Right ventricle myocardium superior (tissue), 1 donor: ENCODE measurements around the gene TRAP1. TPM values are rescaled to one million over a fixed set of nuclear protein-coding genes. Genes with fewer than 3 reads are reported as not detected.
A peak's percentile ranks its signal among the peaks of the same experiment; 100 is the strongest.
"Not testable (repeated sequence)": the region's sequence is repeated elsewhere in the genome, so short reads cannot be mapped to it uniquely, and the experiment has no call there.

Experiments
- ATAC-seq: fragments of 200-7000 bp; cut with Tn5 transposase; one replicate; pipeline ENCODE4 v1.9.1; 2020; ENCODE audit warnings: mild to moderate bottlenecking; ENCODE audit not compliant: poor library complexity
- DNase-seq: peaks from one replicate; pipeline ENCODE4 v3.0.0-alpha.2; 2020
- intact Hi-C: fragments of 100-400 bp; cut with DNase I; formaldehyde crosslinking; loops from one replicate; pipeline ENCODE4 v1.11.2; 2022
- total RNA-seq: library from RNA; stranded (reverse); fragmentation: NEBNext Ultra II Directional; extraction: Animal tissue kit (Norgen Biotek cat#: 25700); gene quantifications from one replicate; pipeline ENCODE4 v1.2.1, GENCODE V29; 2021
- donor health status: DM: no; HTN: yes; CAD: no; lungs with severe emphysema.

TRAP1 gene
- total RNA-seq, 1 donor from 2014 or later = 146 TPM

DNA sequence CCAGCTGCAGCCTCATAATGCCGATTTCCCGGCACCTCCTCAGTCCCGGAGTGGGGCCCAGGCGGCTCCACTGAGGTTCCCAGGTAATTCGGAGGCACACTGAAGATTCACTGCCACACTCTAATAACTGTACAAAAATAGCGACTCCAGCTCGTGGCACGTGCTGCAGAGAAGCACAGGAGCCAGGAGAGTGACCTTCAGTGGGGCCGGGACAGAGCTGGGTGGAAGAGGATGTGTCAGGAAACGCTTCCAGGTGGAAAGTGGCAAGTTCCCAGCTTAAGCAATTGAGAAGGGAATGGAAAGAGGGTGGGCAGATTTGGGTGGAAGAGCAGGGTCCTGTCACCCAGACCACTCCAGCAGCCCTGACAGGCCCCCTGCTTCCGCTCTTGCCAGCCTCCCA lies 3.1 kb upstream of the TRAP1 start:
- no peak for DNase-seq
- intact Hi-C loops = no loop called here
- ATAC-seq = peak; percentile 17

DNA sequence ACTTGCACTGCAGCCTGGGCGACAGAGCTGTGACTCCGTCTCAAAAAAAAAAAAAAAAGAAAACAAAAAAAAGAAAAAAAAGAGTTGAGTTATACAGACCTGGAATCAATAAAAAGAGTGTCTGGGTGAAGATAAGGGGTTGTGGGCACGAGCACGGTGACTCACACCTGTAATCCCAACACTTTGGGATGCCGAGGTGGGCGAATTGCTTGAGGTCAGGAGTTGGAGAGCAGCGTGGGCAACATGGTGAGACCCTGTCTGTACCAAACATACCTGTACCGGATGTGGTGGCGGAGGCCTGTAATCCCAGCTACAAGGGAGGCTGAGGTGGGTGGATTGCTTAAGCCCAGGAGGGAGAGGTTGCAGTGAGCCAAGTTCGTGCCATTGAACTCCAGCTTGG lies 1.3 kb upstream of the TRAP1 start:
- intact Hi-C loops = no loop called here
- ATAC-seq (no peak), DNase-seq (no peak)

DNA sequence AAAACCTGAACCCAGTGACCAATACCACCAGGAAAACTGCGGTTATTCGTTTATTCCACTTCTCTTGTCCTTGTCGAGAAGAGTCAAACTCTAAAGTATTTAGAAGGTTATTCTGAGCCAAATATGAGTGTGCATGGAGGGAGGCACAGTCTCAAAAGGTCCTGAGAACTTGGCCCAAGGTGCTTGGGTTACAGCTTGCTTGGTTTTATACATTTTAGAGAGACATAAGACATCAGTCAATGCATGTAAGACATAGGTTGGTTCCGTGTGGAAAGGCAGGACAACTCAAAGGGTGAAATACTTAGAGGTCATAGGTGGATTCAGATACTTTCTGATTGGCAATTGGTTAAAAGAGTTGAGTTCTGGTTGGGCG lies 681 bp upstream of the TRAP1 start:
- no peak for ATAC-seq
- no peak for DNase-seq
- intact Hi-C loops = no loop called here

DNA sequence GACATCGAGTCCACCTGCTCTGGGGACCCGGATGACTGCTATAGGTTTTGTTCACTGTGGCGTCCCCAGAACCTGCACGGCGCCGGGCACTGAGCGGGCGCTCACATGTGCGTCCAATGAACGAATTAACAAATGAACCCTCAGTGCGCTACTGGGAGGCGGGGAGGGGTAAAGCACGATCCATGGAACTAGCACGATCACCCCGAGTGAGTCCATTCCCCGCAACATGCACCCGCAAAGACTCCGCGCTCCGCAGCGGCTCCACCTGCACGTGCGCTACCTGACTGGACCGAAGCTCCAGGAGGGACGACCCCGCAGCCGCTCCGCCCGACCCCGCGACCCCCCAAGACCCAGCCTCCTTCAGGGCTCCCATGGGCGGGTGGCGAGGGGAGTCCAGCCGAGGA lies 491 bp downstream of the TRAP1 start:
- DNase-seq = no peak
- ATAC-seq = peak; percentile 2
- intact Hi-C loops = no loop called here

DNA sequence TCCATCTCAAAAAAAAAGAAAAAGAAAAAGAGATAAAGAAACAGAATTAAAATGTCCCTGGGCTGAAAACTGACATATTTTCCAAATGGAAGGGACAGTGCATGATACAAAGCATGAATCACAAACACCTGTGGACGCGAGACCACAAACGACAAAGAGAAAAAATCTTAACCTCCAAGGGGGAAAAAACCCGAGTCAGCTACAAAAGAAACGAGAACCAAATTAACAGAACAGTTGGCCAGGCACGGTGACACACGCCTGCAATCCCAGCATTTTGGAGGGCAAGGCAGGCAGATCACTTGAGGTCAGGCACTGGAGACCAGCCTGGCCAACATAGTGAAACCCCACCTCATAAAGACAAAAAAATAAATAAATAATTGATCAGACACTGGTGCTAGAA lies 1.9 kb downstream of the TRAP1 start:
- ATAC-seq = no peak
- intact Hi-C loops = no loop called here
- DNase-seq = peak; percentile 2

DNA sequence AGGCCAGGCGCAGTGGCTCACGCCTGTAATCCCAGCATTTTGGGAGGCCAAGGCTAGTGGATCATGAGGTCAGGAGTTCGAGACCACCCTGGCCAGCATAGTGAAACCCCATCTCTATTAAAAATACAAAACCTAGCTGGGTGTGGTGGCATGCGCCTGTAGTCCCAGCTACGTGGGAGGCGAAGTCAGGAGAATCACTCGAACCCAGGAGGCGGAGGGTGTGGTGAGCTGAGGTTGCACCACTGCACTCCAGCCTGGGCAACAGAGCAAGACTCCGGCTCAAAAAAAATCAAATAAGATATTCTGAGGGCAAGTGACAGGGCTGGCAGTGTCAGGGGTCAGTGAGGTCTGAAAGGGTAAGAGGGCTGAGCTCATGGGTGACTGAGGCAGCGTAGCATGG lies 2.9 kb downstream of the TRAP1 start:
- ATAC-seq, intact Hi-C loops: not testable (repeated sequence)
- DNase-seq = peak; percentile 10

DNA sequence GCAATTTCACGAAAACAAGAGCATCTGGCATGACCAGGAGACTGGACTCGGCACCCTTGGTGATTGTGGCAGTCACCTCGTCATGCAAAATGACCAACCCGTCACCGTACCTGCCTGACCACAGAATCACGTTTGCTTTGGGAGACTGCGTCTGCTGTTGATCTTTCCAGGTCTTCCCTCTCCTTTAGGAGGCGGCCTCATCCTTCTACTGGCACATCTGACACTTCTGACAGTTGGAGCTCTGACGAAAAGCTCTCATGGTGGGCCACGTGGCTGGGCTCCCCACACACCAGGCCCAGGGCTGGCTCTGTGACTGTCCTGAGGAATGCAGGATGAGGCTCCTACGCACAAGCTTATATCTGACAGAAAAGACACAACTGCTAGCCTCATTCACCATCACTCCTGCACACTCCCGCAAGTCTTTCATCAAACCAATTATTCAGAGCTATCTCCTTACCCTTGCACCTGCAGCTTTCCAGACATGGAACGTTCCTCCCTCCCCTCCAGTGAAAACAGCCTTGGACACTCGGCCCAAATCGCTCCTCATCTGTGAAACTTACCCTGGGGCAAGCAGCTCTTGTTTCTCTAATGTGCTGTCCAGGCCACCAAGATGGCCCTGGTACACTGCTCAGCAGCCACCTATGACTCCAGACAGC lies 3.6 kb downstream of the TRAP1 start:
- ATAC-seq (no peak), DNase-seq (no peak)
- intact Hi-C loops = no loop called here

DNA sequence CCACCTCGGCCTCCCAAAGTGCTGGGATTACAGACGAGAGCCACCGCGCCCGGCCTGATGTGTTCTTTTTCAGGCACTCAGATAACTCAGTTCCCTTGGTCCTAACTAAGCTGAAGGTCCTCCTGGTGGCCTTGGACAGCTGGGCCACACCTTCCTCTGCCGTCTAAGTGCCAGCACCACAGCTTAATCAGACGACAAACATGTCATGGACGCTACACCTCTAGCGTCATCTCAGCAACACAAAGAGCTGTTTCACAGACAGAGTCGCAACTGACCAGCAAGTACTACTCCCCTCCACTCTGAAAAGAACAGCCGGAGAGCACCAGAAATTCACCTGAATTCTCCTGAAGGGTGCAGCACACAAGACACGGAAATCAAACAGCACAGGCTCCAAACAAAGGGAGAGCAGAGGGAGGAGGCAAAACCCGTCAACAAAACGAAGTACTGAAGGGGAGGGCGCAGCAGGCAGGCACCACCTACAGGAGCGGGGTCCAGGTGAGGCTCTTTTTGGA lies 4.4 kb downstream of the TRAP1 start:
- intact Hi-C loops = no loop called here
- ATAC-seq (no peak), DNase-seq (no peak)

DNA sequence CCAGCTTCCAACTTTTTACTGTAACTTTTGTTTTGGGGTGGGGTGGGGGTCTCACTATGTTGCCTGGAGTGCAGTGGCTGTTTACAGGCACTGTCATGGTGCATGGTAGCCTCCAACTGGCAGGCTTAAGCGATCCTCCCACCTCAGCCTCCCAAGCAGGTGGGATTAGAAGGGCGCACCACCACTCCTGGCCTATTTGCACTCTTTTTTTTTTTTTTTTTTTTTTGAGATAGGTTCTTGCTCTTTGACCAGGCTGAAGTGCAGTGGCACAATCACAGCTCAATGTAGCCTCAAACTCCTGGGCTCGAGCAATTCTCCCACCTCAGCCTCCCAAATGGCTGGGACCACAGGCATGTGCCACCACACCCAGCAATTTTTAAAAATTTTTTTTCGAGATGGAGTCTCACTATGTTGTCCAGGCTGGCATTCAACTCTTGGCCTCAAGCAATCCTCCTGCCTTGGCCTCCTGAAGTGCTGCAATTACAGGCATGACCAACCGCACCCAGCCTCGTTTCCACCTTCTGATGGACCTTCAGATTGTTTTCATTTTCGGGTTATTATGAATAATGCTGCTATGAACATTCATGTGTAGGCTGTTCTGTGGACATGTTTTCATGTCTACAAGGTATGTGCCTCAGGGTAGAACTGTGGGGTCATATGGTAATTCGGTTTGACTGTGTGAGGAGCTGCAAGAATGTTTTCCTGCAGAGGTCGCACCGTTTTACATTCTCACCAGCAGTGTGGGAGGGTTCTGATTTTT lies 10.9 kb downstream of the TRAP1 start:
- intact Hi-C loops = no loop called here
- DNase-seq (no peak), ATAC-seq (no peak)

DNA sequence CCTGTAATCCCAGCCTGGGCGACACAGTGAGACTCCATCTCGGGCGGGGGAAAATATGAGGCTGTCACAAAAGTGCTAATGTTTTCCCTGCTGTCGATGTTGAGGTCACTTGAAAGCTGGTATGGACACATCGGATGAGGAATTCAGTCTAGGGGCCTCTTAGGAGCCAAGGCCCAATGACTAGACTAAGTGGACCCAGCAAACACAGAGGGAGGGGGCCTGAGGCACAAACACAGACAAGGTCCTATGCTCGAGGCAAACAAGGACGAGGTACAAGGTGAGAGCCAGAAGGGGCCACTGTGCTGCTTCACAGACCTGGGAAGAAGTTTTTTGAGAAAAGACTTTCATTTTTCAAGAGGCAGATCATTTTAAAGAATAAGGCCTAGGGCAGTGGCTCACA lies 15.2 kb downstream of the TRAP1 start:
- DNase-seq = no peak
- intact Hi-C loops = no loop called here
- ATAC-seq = no peak

DNA sequence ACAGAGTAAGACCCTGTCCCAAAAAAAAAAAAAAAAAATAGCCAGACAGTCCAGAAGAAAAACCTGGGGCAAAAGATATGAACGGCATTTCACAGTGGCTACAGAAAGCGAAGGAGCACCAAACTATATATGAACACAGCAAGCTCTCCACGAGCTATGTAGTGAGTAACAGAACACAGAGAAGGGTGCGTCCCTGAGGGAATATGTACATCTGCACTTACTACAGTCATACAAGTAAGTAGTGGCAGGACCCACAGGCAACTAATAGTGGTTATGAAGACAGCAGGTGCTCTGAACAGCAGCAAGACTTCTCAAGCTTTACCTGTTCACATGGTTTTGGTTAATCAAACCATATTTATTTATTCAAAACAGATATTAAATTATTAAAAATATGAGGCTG lies 15.8 kb downstream of the TRAP1 start:
- ATAC-seq (no peak), DNase-seq (no peak)
- intact Hi-C loops = no loop called here

DNA sequence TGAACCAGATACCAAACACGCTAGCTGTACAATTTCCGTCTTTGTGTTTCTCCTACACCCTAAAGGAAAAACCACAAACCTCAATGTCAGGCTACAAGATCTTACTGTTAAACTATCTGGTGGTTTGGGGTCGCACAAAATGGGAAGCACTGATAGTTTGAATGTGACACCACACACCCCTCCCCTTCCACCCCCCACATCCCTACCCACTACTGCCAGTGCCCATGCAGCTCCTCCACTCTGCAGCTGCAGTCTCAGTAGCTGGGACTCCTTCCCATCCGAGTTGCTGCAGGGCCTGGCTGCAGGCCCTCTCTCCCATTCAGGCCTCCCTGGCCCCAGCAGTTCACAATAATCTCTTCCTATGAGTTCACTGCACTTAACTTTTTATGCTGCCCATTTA lies 18.4 kb downstream of the TRAP1 start:
- intact Hi-C loops = no loop called here
- no peak for ATAC-seq
- DNase-seq = no peak

DNA sequence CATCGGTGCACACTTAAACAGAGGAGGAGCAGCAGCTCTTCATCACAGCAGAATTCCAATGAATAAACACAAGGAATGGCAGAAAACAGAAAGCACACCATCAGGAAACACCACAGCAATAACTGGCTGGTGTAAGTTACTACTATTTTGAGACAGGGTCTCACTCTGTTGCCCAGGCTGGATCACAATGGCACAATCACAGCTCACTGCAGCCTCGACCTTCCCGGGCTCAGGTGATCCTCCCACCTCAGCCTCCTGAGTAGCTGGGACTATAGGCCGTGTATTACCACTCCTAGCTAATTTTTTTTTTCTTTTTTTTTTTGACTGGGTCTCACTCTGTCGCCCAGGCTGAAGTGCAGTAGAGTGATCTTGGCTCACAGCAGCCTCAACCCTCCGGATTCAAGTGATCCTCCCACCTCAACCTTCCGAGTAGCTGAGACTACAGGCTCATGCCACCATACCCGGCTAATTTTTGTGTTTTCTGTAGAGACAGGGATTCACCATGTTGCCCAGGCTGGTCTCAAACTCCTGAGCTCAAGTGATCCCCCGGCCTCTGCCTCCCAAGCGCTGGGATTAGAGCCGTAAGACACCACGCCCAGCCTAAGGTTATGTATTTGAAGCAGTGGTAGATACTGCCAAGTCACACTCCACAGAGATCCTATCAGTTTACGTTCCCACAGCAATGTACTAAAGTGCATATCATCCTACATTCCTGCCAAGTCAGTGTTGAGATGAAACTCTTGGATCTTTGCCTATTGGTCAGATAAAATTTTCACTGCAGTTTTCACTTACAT lies 20.7 kb downstream of the TRAP1 start:
- ATAC-seq = peak; percentile 75
- intact Hi-C loops = no loop called here
- no peak for DNase-seq

DNA sequence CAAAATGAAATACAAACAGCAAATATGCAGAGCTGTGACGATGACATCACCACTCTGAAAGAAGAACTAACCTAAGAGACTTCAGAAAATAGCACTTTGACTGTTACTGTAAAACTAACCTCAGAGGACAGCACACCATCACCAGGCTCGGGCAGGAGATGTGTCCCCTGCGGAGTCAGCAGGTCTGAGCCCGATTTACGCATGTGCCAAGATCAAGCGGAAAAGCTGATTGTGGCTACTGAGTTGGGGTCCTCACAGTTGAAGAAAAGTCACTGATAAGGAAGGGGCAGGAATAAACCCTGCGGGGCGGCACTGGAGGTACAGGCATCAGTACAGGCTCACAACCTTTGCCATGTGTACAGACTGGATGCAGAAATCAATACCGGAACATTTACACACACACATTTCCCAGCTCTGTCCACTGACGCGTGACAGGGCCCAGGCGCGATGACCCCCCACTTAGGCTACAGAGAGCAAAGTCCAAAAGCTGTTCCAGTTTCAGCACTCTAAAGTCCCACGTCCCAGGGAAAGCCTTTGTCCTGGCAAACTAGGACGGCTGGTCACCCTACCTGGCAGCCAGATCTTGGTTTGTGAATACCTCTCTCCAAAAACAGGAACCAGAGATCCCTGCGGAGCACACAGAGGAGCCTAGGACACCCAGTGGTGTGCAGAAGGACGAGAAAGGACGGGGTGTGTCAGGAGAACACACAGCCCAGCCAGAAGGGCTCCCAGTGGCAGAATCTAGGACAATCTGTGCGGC lies 21.5 kb downstream of the TRAP1 start:
- ATAC-seq (peak; percentile 61), DNase-seq (no peak)
- intact Hi-C loops = no loop called here

DNA sequence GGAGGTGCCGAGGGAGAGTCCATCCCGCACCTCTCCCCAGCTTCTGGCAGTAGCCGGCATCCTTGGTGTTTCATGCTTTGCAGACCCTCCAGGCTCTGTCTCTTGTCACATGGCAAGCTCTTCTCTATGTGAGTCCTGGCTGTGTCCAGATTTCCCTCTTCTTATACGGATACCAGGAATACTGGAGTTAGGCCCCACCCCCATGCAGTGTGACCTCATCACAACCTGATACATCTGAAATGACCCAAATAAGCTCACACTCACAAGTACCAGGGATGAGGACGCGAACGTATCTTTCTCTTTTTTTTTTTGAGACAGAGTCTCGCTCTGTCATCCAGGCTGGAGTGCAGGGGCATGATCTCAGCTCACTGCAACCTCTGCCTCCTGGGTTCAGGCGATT lies 23.3 kb downstream of the TRAP1 start:
- no peak for ATAC-seq
- DNase-seq = no peak
- intact Hi-C loops = loop anchor here (5.0 kb wide), 1 partner anchor 183 kb away; no protein-coding TSS in a partner anchor

DNA sequence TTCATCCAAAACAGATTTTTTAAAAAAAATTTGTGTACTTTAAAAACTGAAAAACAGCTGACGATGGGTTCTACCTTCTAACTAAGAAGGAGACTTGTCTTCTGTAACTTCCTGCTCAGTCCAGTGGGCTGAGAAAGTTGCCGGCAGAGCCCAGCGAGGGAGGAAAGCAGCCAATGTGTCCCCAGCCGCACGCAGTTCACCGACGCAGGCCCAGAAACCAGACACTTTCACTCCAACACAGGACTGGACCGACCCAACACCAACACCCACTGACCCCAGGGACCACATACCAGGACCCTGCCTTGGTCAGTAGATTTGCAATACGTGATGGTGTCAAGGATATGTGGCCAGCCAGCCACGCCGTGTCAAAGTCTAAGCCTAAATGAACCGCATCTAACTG lies 25.6 kb downstream of the TRAP1 start:
- intact Hi-C loops = loop anchor here (5.0 kb wide), 1 partner anchor 186 kb away; no protein-coding TSS in a partner anchor
- ATAC-seq (no peak), DNase-seq (no peak)

DNA sequence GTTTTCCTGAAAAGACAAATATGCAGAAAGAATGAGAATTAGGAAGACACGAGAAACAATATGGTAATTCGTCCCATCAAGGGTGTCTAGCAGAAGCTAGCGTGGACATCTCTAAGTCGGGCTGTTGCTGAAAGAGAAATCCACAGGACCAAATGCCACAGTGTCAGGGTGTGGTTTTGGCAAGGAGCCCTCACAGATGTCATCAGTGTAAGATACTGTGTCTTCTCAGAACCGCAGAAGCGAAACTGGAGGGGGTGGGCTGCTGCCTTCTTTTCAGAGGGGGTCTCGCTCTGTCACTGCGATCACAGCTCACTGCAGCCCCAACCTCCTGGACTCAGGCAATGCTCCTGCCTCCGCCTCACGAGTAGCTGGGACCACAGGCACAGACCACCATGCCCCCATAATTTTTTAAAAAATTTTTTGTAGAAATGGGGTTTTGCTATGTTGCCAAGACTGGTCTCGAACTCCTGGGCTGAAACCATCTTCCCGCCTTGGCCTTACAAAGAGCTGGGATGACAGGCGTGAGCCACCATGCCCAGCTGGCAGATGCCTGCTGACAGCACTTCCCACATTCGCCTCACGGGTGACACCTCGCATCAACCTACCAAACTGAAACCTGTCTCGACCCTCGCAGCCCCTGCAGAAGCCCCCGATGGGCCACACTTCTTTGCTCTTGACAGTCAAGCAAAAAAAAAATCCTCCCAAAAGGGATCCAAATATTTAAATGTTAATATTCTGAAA lies 26.2 kb downstream of the TRAP1 start:
- no peak for DNase-seq
- intact Hi-C loops = loop anchor here (5.0 kb wide), 1 partner anchor 186 kb away; no protein-coding TSS in a partner anchor
- peak; percentile 41 for ATAC-seq

DNA sequence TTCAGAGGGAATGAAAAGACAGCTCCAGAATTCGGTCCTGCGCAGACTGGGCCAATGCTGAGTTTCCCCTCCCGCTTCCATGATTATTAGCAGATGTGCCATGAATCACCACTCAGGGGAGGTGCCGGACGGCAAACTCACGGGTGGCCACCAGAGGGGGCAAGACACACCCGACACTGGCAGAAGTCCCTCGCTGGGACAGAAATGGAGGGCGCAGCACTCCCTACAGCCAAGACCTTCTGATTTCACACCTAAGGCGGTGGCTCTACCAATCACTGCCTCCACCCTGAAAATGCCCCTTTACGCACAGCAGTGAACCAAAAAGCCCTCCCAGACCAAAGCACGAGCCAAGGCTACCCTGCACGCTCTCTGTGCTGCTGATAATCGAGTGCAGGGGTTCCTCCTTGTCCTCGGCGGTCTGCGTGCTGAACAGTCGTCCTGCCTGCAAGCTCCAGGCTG lies 26.8 kb downstream of the TRAP1 start:
- DNase-seq (peak; percentile 94), ATAC-seq (peak; percentile 96)
- intact Hi-C loops = loop anchor here (5.0 kb wide), 1 partner anchor 187 kb away; no protein-coding TSS in a partner anchor
